Measurements from ENCODE around the gene ZNF584. TPM values are rescaled to one million over a fixed set of nuclear protein-coding genes. Genes with fewer than 3 reads are reported as not detected.

The ZNF584 gene
- total and polyA plus RNA-seq, 10 of the 15 experiments (the other 5 are each of a cell fraction or from before 2014, with no cell fraction given), result 2.0 to 10.7 (median 6.3) TPM

GRCh38 chr19:58395220-58395978 lies 13.1 kb upstream of the ZNF584 start, which contains the start of gene RNF225:
RNF225 (plus strand) TSS chr19:58395656; CDS start chr19:58396090, 434 bp downstream.
- Histone ChIP-seq H3K4me1 (ENCODE audit: control insufficient read depth, insufficient read depth, low read length) (no peaks in the 10 kb centered on the region), H3K27me3 (replicated peaks in 1 of 2; ENCODE audit: control insufficient read depth in 2 of 2, insufficient read depth in 2 of 2, low read length in 1 of 2) (no peaks in the 10 kb centered on the region), H2AFZ (ENCODE audit: control insufficient read depth, low read depth, low read length) (no peak within 1 kb of the TSS), H3K4me3 (no peak within 1 kb of the TSS), H3K9me3 (replicated peaks; ENCODE audit: control insufficient read depth, insufficient read depth, low read length) (no peaks in the 10 kb centered on the region), H3K79me2 (ENCODE audit: control insufficient read depth, insufficient read depth, low read length) (peaks cover 5% of the 10 kb centered on the region), H3K36me3 (ENCODE audit: control insufficient read depth in 2 of 2, insufficient read depth in 2 of 2, low read length in 1 of 2) (peaks cover 9 to 26% of the 10 kb centered on the region in 2 experiments), H4K20me1 (ENCODE audit: control insufficient read depth, insufficient read depth) (peaks cover 6% of the 10 kb centered on the region), H3K9ac (ENCODE audit: control insufficient read depth, insufficient read depth, low read length) (no peak within 1 kb of the TSS), H3K4me2 (ENCODE audit: control insufficient read depth, insufficient read depth) (no peak within 1 kb of the TSS), H3K27ac (ENCODE audit: control insufficient read depth, insufficient read depth) (no peak within 1 kb of the TSS)
- intact Hi-C loops (cut with micrococcal nuclease; ENCODE audit: unreplicated experiment) (no loop called here), in situ Hi-C loops (cut with MboI) (no loop called here)
- no peak for DNase-seq (ENCODE audit: low read depth, low spot score)
- no peak for FAIRE-seq
- BruUV-seq (replicated peaks), result no TSS peak
- peak; percentile 40 for ATAC-seq
- ChIA-PET RAD21 (ENCODE audit: unreplicated experiment) (no interaction called here), CTCF (no interaction called here), POLR2A (interaction anchor here (0.6 kb wide), 1 partner anchor 568 kb away, joined by 3 read pairs; no protein-coding TSS in a partner anchor), SMC1A (ENCODE audit: uncharacterized antibody, unreplicated experiment) (no interaction called here)
- WGBS (ENCODE audit: insufficient coverage, insufficient replicate concordance, low lambda C conversion rate, missing lambda C conversion rate), result 22% methylated on average over 21 of the region's 21 CpGs
- TF ChIP-seq BCL3 (IDR thresholded peaks at IDR 0.05; ENCODE audit: borderline replicate concordance, insufficient read depth, low read depth, low read length, poor library complexity, severe bottlenecking) (peak; percentile 67), POU2F2 (IDR thresholded peaks at IDR 0.05; ENCODE audit: borderline replicate concordance, low read depth, low read length) (0 out of 3 replicates have a peak, but pooled peaks have one; percentile 21), NBN (IDR thresholded peaks at IDR 0.05) (no peak), CBFB (IDR thresholded peaks at IDR 0.05; ENCODE audit: low read depth) (peak; percentile 8; the same call in 1 of the 2 replicates), MTA3 (IDR thresholded peaks at IDR 0.05; ENCODE audit: borderline replicate concordance, low read length) (peak; percentile 94; the same call in 1 of the 2 replicates), POLR2AphosphoS5 (IDR thresholded peaks at IDR 0.05; ENCODE audit: low read length) (peak; percentile 62), RUNX3 (IDR thresholded peaks at IDR 0.05; ENCODE audit: low read length) (peak; percentile 18; the same call in 1 of the 2 replicates), NFYA (IDR thresholded peaks at IDR 0.05; ENCODE audit: borderline replicate concordance, low read depth, low read length) (no peak), POLR2AphosphoS2 (IDR thresholded peaks at IDR 0.05; ENCODE audit: low read depth, low read length) (peak; percentile 61; the same call in 1 of the 2 replicates), POLR2A (IDR thresholded peaks at IDR 0.05; ENCODE audit: low read depth, low read length) (peak; percentile 48), PML (IDR thresholded peaks at IDR 0.05; ENCODE audit: low read length) (peak; percentile 30; the same call in 1 of the 2 replicates), PAX5 (IDR thresholded peaks at IDR 0.05; ENCODE audit: borderline replicate concordance, low read depth, low read length) (0 out of 2 replicates have a peak, but pooled peaks have one; percentile 9), ATF7 (IDR thresholded peaks at IDR 0.05; ENCODE audit: low read depth) (no peak)
